NCI-H1048 (cell line): Measurements from ENCODE around the gene ZBTB44.
"Not testable (repeated sequence)": the region's sequence is repeated elsewhere in the genome, so short reads cannot be mapped to it uniquely, and the experiment has no call there.

Experiments used
- DNase-seq: peaks from one replicate; lab custom pipeline; 2025; lab: John Stamatoyannopoulos, UW

Gene ZBTB44

GRCh38 chr11:130314750-130315285, at the start of gene ZBTB44:
Gene ZBTB44, minus strand, starts transcription at chr11:130314917. Its CDS starts 53,044 bp downstream, at chr11:130261873.
- peak; percentile 66 for DNase-seq

GRCh38 chr11:130359419-130359818, 44.7 kb upstream of the ZBTB44 start:
- DNase-seq = no peak

- no peak for DNase-seq
Observed at GRCh38 chr11:130358398-130358797, 43.7 kb upstream of the ZBTB44 start.

GRCh38 chr11:130347261-130347660, 32.5 kb upstream of the ZBTB44 start:
- DNase-seq = no peak

GRCh38 chr11:130344841-130345240, 30.1 kb upstream of the ZBTB44 start:
- no peak for DNase-seq

GRCh38 chr11:130340671-130341319, 26.1 kb upstream of the ZBTB44 start:
- DNase-seq = no peak

GRCh38 chr11:130338667-130339066, 23.9 kb upstream of the ZBTB44 start:
- DNase-seq = no peak

GRCh38 chr11:130337281-130338089, 22.8 kb upstream of the ZBTB44 start:
- no peak for DNase-seq

- DNase-seq = not testable (repeated sequence)
Observed at GRCh38 chr11:130331397-130331796, 16.7 kb upstream of the ZBTB44 start.

- DNase-seq = no peak
Observed at GRCh38 chr11:130330101-130330684, 15.5 kb upstream of the ZBTB44 start.

- DNase-seq = no peak
Observed at GRCh38 chr11:130328420-130328819, 13.7 kb upstream of the ZBTB44 start.

GRCh38 chr11:130327716-130328115, 13.0 kb upstream of the ZBTB44 start:
- no peak for DNase-seq

GRCh38 chr11:130325691-130326090, 11.0 kb upstream of the ZBTB44 start:
- DNase-seq = no peak

GRCh38 chr11:130323452-130324450, 9.0 kb upstream of the ZBTB44 start:
- no peak for DNase-seq

- DNase-seq = no peak
Observed at GRCh38 chr11:130322126-130322525, 7.4 kb upstream of the ZBTB44 start.

GRCh38 chr11:130318031-130318673, 3.4 kb upstream of the ZBTB44 start:
- DNase-seq = no peak

GRCh38 chr11:130315354-130315970, 745 bp upstream of the ZBTB44 start:
- DNase-seq = no peak

GRCh38 chr11:130314184-130314749, 450 bp downstream of the ZBTB44 start:
- DNase-seq = no peak

- DNase-seq = no peak
Observed at GRCh38 chr11:130313383-130314183, 1.1 kb downstream of the ZBTB44 start.
